HepG2 (cell line): ENCODE data around the gene RNU7-1. TPM values are rescaled to one million over a fixed set of nuclear protein-coding genes. Genes with fewer than 3 reads are reported as not detected.
A peak's percentile ranks its signal among the peaks of the same experiment; 100 is the strongest.

Experiments used
- ATM ChIP-seq: fragments of 450-650 bp; IDR thresholded peaks from 2 replicates; pipeline ENCODE4 v1.7.1; 2017; ENCODE audit warnings: mild to moderate bottlenecking, borderline replicate concordance
- CERS6 ChIP-seq: sonication (generic); formaldehyde crosslinking; IDR thresholded peaks from 2 replicates; pipeline ENCODE4 v1.5.0; 2020; ENCODE audit warnings: missing genetic modification reagents
- HCFC1 ChIP-seq: fragments of 150-350 bp; IDR thresholded peaks from 2 replicates; pipeline ENCODE4 v1.6.1; 2014; ENCODE audit warnings: low read depth, low read length
- JDP2 ChIP-seq: sonication (generic); formaldehyde crosslinking; IDR thresholded peaks from 2 replicates; pipeline ENCODE4 v1.8.1; 2022; ENCODE audit warnings: missing genetic modification reagents, borderline replicate concordance
- KDM1A ChIP-seq: IDR thresholded peaks from 2 replicates; pipeline ENCODE4 v1.6.1; 2016; ENCODE audit warnings: missing compliant biosample characterization
- LCORL ChIP-seq, 2 experiments: fragments of 450-650 bp in 1 of 2; sonication (generic) in 1 of 2; formaldehyde crosslinking in 1 of 2; IDR thresholded peaks; 2 replicates each; pipeline versions ENCODE4 v1.5.0 to v1.6.1; 2017 to 2020; ENCODE audit warnings: antibody characterized with exemption in 1 of 2, missing genetic modification reagents in 1 of 2
- MTF2 ChIP-seq: sonication (generic); formaldehyde crosslinking; IDR thresholded peaks from 2 replicates; pipeline ENCODE4 v1.5.0; 2020; ENCODE audit warnings: missing genetic modification reagents, borderline replicate concordance
- SATB2 ChIP-seq: sonication (generic); formaldehyde crosslinking; IDR thresholded peaks from 2 replicates; pipeline ENCODE4 v1.5.0; 2020; ENCODE audit warnings: missing genetic modification reagents
- SOX13 ChIP-seq, 3 experiments: fragments of 450-650 bp in 1 of 3; sonication (generic) in 1 of 3; formaldehyde crosslinking in 1 of 3; IDR thresholded peaks in 2 of 3; conservative IDR thresholded peaks in 1 of 3; 2 replicates each; pipeline versions ENCODE4 v1.5.0 to v1.6.1; 2016 to 2020; ENCODE audit warnings: antibody characterized with exemption in 1 of 3, mild to moderate bottlenecking in 1 of 3, missing compliant biosample characterization in 1 of 3, missing genetic modification reagents in 1 of 3, moderate library complexity in 1 of 3
- SP140L ChIP-seq: sonication (generic); formaldehyde crosslinking; IDR thresholded peaks from 2 replicates; pipeline ENCODE4 v1.4.0; 2020; ENCODE audit warnings: missing genetic modification reagents, borderline replicate concordance
- TBP ChIP-seq: sonication (generic); formaldehyde crosslinking; IDR thresholded peaks from 2 replicates; pipeline ENCODE4 v1.5.0; 2020; ENCODE audit warnings: missing genetic modification reagents
- TBX3 ChIP-seq: fragments of 450-650 bp; IDR thresholded peaks from 2 replicates; pipeline ENCODE4 v1.6.1; 2017; ENCODE audit warnings: antibody characterized with exemption, mild to moderate bottlenecking, inconsistent platforms, borderline replicate concordance
- ZNF256 ChIP-seq: sonication (generic); formaldehyde crosslinking; conservative IDR thresholded peaks from 2 replicates; pipeline ENCODE4 v1.4.0; 2020; ENCODE audit warnings: missing genetic modification reagents
- ZNF275 ChIP-seq: sonication (generic); formaldehyde crosslinking; IDR thresholded peaks from 2 replicates; pipeline ENCODE4 v1.8.0; 2022; ENCODE audit warnings: missing genetic modification reagents, mild to moderate bottlenecking, inconsistent platforms, borderline replicate concordance
- ZNF326 ChIP-seq: sonication (generic); formaldehyde crosslinking; IDR thresholded peaks from 2 replicates; pipeline ENCODE4 v1.4.0; 2020; ENCODE audit warnings: missing genetic modification reagents, borderline replicate concordance
- ZNF44 ChIP-seq: sonication (generic); formaldehyde crosslinking; IDR thresholded peaks from 2 replicates; pipeline ENCODE4 v1.5.1; 2020; ENCODE audit warnings: mild to moderate bottlenecking, missing genetic modification reagents
- ZNF569 ChIP-seq: sonication (generic); formaldehyde crosslinking; IDR thresholded peaks from 2 replicates; pipeline ENCODE4 v1.5.0; 2020; ENCODE audit warnings: mild to moderate bottlenecking, missing genetic modification reagents, moderate library complexity, borderline replicate concordance
- ZNF619 ChIP-seq: sonication (generic); formaldehyde crosslinking; IDR thresholded peaks from 2 replicates; pipeline ENCODE4 v1.4.0; 2020; ENCODE audit warnings: mild to moderate bottlenecking, missing genetic modification reagents
- polyA plus RNA-seq, 8 experiments: library from polyadenylated mRNA; depleted of rRNA in 3 of 8; stranded (reverse) in 7 of 8; unstranded in 1 of 8; fragments of >200 nt; fragmentation: Illumina TruSeq in 4 of 8; extraction: Trizol in 4 of 8; gene quantifications; 2 replicates each; pipeline versions ENCODE4 v1.2.1 to v1.2.3, GENCODE V29; 2011 to 2016; ENCODE audit warnings: low read depth in 4 of 8, missing spikeins in 1 of 8, mixed read lengths in 1 of 8; ENCODE audit not compliant: insufficient read depth in 1 of 8
- total RNA-seq, 5 experiments: library from RNA; depleted of rRNA; stranded (reverse); fragments of >200 nt; fragmentation: Illumina TruSeq; extraction: Trizol; gene quantifications; 2 replicates each; pipeline ENCODE4 v1.2.3, GENCODE V29; 2016; ENCODE audit warnings: low read depth in 1 of 5
- TF ChIP-seq, protein P1 (sequence below): sonication (generic); formaldehyde crosslinking; IDR thresholded peaks from 2 replicates; pipeline ENCODE4 v1.8.1; 2022; ENCODE audit warnings: low read depth, mild to moderate bottlenecking, missing genetic modification reagents
- TF ChIP-seq, protein P2 (sequence below): sonication (generic); formaldehyde crosslinking; IDR thresholded peaks from 2 replicates; pipeline ENCODE4 v1.8.0; 2022; ENCODE audit warnings: low read depth, missing genetic modification reagents
- TF ChIP-seq, protein P3 (sequence below): IDR thresholded peaks from 2 replicates; pipeline ENCODE4 v1.6.1; 2016

Gene RNU7-1
- total and polyA plus RNA-seq, 2 of the 13 experiments (the other 11 are each of a cell fraction or from before 2014, with no cell fraction given): not detected

DNA sequence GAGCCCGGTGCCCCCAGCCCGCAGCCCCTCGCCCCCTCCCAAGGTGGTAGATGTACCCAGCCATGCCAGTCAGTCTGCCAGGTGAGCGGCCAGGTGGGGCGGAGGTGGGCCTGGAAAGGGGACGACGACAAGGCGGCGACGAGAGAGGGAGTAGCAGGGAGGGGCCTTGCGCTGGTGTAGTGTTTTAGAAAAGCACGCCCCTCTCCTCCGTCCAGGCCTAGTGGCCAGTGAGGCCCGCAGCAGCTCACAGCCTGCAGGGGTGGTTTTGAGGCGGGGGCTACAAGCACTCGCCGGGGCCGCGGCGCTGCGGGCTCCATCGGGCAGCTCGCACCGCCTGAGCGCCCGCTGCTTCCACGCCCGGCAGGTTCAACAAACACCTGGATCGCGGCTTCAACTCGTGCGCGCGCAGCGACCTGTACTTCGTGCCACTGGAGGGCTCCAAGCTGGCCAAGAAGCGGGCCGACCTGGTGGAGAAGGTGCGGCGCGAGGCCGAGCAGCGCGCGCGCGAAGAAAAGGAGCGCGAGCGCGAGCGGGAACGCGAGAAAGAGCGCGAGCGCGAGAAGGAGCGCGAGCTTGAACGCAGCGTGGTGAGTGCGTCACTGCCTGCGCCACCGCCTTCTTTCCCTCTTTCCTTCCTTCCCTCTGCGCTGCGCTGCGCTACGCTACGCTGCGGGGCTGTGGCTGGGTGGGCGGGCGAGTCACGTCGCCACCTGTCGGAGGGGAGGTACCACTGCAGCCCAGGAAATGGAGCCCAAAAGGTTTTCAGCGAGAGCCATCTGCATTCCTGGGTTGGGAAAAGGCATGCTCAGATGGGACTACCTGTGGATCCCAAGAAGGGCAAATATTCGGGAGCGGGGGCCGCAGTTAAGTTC lies 5.9 kb upstream of the RNU7-1 start (continued):
- TF ChIP-seq, protein P1, sequence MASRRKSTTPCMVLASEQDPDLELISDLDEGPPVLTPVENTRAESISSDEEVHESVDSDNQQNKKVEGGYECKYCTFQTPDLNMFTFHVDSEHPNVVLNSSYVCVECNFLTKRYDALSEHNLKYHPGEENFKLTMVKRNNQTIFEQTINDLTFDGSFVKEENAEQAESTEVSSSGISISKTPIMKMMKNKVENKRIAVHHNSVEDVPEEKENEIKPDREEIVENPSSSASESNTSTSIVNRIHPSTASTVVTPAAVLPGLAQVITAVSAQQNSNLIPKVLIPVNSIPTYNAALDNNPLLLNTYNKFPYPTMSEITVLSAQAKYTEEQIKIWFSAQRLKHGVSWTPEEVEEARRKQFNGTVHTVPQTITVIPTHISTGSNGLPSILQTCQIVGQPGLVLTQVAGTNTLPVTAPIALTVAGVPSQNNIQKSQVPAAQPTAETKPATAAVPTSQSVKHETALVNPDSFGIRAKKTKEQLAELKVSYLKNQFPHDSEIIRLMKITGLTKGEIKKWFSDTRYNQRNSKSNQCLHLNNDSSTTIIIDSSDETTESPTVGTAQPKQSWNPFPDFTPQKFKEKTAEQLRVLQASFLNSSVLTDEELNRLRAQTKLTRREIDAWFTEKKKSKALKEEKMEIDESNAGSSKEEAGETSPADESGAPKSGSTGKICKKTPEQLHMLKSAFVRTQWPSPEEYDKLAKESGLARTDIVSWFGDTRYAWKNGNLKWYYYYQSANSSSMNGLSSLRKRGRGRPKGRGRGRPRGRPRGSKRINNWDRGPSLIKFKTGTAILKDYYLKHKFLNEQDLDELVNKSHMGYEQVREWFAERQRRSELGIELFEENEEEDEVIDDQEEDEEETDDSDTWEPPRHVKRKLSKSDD: peak; percentile 95
- peak; percentile 90; the same call in 1 of the 2 replicates for TF ChIP-seq ZNF619
- no peak for TF ChIP-seq ATM
- TF ChIP-seq KDM1A (CRISPR knock-in tag): no peak
- peak; percentile 31; the same call in 1 of the 2 replicates for TF ChIP-seq TBX3
- no peak for TF ChIP-seq MTF2
- TF ChIP-seq ZNF256 (CRISPR knock-in tag): no peak
- no peak for TF ChIP-seq TBP (CRISPR knock-in tag)
- no peak for TF ChIP-seq ZNF569 (CRISPR knock-in tag)
- no peak for TF ChIP-seq SOX13 (IDR thresholded peaks at IDR 0.05)
- peak in 1 of 2 experiments; percentile 72; a peak in 2 of 4 replicates for TF ChIP-seq SOX13 (CRISPR knock-in tag; conservative IDR thresholded peaks at IDR 0.05 in 1 of 2, IDR thresholded peaks at IDR 0.05 in 1 of 2)
- no peak for TF ChIP-seq LCORL (IDR thresholded peaks at IDR 0.05)
- TF ChIP-seq LCORL (CRISPR knock-in tag; IDR thresholded peaks at IDR 0.05): peak; percentile 88
- peak; percentile 60 for TF ChIP-seq HCFC1
- no peak for TF ChIP-seq SP140L
- peak; percentile 89 for TF ChIP-seq ZNF326
- TF ChIP-seq, protein P2, sequence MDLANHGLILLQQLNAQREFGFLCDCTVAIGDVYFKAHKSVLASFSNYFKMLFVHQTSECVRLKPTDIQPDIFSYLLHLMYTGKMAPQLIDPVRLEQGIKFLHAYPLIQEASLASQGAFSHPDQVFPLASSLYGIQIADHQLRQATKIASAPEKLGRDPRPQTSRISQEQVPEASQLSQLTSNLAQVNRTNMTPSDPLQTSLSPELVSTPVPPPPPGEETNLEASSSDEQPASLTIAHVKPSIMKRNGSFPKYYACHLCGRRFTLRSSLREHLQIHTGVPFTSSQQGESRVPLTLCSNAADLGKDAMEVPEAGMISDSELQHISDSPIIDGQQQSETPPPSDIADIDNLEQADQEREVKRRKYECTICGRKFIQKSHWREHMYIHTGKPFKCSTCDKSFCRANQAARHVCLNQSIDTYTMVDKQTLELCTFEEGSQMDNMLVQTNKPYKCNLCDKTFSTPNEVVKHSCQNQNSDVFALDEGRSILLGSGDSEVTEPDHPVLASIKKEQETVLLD: peak; percentile 23; the same call in 1 of the 2 replicates
- TF ChIP-seq JDP2 (CRISPR knock-in tag): no peak
- TF ChIP-seq, protein P3, sequence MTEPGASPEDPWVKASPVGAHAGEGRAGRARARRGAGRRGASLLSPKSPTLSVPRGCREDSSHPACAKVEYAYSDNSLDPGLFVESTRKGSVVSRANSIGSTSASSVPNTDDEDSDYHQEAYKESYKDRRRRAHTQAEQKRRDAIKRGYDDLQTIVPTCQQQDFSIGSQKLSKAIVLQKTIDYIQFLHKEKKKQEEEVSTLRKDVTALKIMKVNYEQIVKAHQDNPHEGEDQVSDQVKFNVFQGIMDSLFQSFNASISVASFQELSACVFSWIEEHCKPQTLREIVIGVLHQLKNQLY (CRISPR knock-in tag): peak; percentile 31; the same call in 1 of the 2 replicates
- TF ChIP-seq ZNF275 (CRISPR knock-in tag): no peak
- no peak for TF ChIP-seq CERS6
- TF ChIP-seq ZNF44 (CRISPR knock-in tag): peak; percentile 89
- TF ChIP-seq SATB2 (CRISPR knock-in tag): no peak
